A673 (cell line): ENCODE data around the gene LYPD3. TPM values are rescaled to one million over a fixed set of nuclear protein-coding genes. Genes with fewer than 3 reads are reported as not detected.

Experiments used
- BruUV-seq: library from RNA; stranded (reverse); fragments of 400-500 nt; replicated peaks from 2 replicates; lab custom pipeline; 2021; lab: Mats Ljungman, UMichigan
- CTCF ChIA-PET: fragments of 300-600 bp; sonication (Branson Sonifier 250); formaldehyde crosslinking; loops from one replicate; lab custom pipeline; 2022; ENCODE audit warnings: antibody characterized with exemption; lab: Charles Lee
- POLR2A ChIA-PET: fragments of 300-600 bp; sonication (Branson Sonifier 250); formaldehyde crosslinking; loops from one replicate; lab custom pipeline; 2022; ENCODE audit warnings: antibody characterized with exemption; ENCODE audit not compliant: low non-redundant PET; lab: Charles Lee
- DNase-seq: peaks from one replicate; pipeline ENCODE4 v3.0.0-alpha.2; 2015; ENCODE audit warnings: low spot score
- H3K27ac ChIP-seq: fragments of 200-600 bp; sonication (generic); 2 replicates; pipeline ENCODE4 v1.5.1; 2016; ENCODE audit warnings: mixed run types, low read depth, mild to moderate bottlenecking, mixed read lengths, antibody characterized with exemption, low read length; ENCODE audit not compliant: poor library complexity, severe bottlenecking
- H3K27me3 ChIP-seq: fragments of 200-600 bp; sonication (generic); replicated peaks from 2 replicates; pipeline ENCODE4 v1.6.1; 2017; ENCODE audit warnings: mixed run types, low read depth, mild to moderate bottlenecking, mixed read lengths, antibody characterized with exemption, low read length; ENCODE audit not compliant: insufficient read depth, poor library complexity
- H3K36me3 ChIP-seq: fragments of 200-600 bp; sonication (generic); 2 replicates; pipeline ENCODE4 v1.6.1; 2016; ENCODE audit warnings: mixed run types, mild to moderate bottlenecking, mixed read lengths, antibody characterized with exemption, low read length; ENCODE audit not compliant: insufficient read depth, poor library complexity, severe bottlenecking
- H3K4me1 ChIP-seq: fragments of 200-600 bp; sonication (generic); 2 replicates; pipeline ENCODE4 v1.6.1; 2017; ENCODE audit warnings: mixed run types, mild to moderate bottlenecking, mixed read lengths, antibody characterized with exemption, low read length; ENCODE audit not compliant: insufficient read depth, poor library complexity, severe bottlenecking
- H3K4me3 ChIP-seq: fragments of 200-600 bp; sonication (generic); 2 replicates; pipeline ENCODE4 v1.5.1; 2016; ENCODE audit warnings: low read depth, mixed run types, mild to moderate bottlenecking, mixed read lengths, low read length; ENCODE audit not compliant: poor library complexity, severe bottlenecking
- H3K9me3 ChIP-seq: fragments of 200-600 bp; sonication (generic); 2 replicates; pipeline ENCODE4 v1.6.1; 2016; ENCODE audit warnings: mixed run types, low read depth, mild to moderate bottlenecking, mixed read lengths, antibody characterized with exemption, low read length; ENCODE audit not compliant: poor library complexity, severe bottlenecking
- CTCF ChIP-seq: fragments of 300-800, 200-600 bp; sonication (generic); conservative IDR thresholded peaks from 2 replicates; pipeline ENCODE4 v1.5.1; 2017; ENCODE audit warnings: low read depth, mild to moderate bottlenecking, antibody characterized with exemption, low read length, moderate library complexity, mixed read lengths
- EZH2 ChIP-seq: fragments of 200-600 bp; sonication (generic); IDR thresholded peaks from 2 replicates; pipeline ENCODE4 v1.6.1; 2017; ENCODE audit warnings: borderline replicate concordance, low read depth, mild to moderate bottlenecking, mixed read lengths, antibody characterized with exemption, low read length; ENCODE audit not compliant: poor library complexity, severe bottlenecking
- intact Hi-C: fragments of 100-400 bp; cut with micrococcal nuclease; formaldehyde crosslinking; loops from one replicate; pipeline ENCODE4 v1.10.0; 2022; ENCODE audit not compliant: unreplicated experiment
- total RNA-seq: library from RNA; stranded (reverse); gene quantifications from 2 replicates; pipeline ENCODE4 v1.2.3, GENCODE V29; 2021

The LYPD3 gene
- total RNA-seq, 1 experiment from 2014 or later, result 0.21 TPM

DNA sequence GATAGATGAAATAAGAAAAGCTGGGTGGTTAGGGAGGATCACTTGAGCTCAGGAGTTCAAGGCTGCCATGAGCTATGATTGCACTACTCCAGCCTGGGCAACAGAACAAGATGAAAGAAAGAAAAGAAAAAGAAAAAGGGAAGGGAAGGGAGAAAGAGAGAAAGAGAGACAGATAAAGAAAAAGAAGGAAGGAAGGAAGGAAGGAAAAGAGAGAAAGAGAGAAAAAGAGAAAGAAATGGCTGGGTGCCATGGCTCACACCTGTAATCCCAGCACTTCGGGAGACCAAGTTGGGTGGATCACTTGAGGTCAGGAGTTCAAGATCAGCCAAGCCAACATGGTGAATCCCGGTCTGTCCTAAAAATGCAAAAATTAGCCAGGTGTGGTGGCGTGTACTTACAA is 29.6 kb downstream of the LYPD3 start:
- CTCF ChIA-PET, result no interaction called here
- BruUV-seq, result no TSS peak
- intact Hi-C loops, result no loop called here

DNA sequence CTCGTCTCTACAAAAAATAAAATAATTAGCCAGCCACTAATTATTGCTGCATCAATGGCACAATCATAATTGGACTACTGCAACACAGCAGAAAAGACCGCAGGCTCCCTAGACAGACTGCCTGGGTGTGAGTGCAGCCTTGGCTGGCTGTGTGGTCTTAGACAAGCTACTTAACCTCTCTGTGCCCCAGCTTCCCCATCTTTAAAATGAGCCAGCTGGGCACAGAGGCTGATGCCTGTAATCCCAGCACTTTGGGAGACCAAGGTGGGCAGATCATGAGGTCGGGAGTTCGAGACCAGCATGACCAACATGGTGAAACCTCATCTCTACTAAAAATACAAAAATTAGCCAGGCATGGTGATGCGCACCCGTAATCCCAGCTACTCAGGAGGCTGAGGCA is 31.7 kb downstream of the LYPD3 start:
- CTCF ChIA-PET, result no interaction called here
- no peak for TF ChIP-seq CTCF
- no peak for TF ChIP-seq EZH2
- POLR2A ChIA-PET, result no interaction called here
- Histone ChIP-seq H3K27me3 (no peaks in the 10 kb centered on the region), H3K4me1 (no peaks in the 10 kb centered on the region), H3K9me3 (no peaks in the 10 kb centered on the region), H3K4me3 (no peak overlapping the region), H3K27ac (no peak overlapping the region), H3K36me3 (no peaks in the 10 kb centered on the region)
- BruUV-seq, result no TSS peak
- DNase-seq, result no peak
- intact Hi-C loops, result loop anchor here (5.0 kb wide), 1 partner anchor 84 kb away; no protein-coding TSS in a partner anchor

More for the DNA sequence above, 29.6 kb downstream of the LYPD3 start:
- POLR2A ChIA-PET, result interaction anchor here (0.7 kb wide), 1 partner anchor 374 kb away, joined by 7 read pairs; no protein-coding TSS in a partner anchor
- H3K4me1 ChIP-seq, result no peaks in the 10 kb centered on the region
- H3K4me3 ChIP-seq, result no peak overlapping the region
- no peak for DNase-seq
- no peaks in the 10 kb centered on the region for H3K27me3 ChIP-seq
- H3K27ac ChIP-seq, result no peak overlapping the region
- H3K9me3 ChIP-seq, result no peaks in the 10 kb centered on the region
- H3K36me3 ChIP-seq, result no peaks in the 10 kb centered on the region
- no peak for TF ChIP-seq CTCF
- no peak for TF ChIP-seq EZH2

- no TSS peak for BruUV-seq
- Histone ChIP-seq H3K4me1 (no peaks in the 10 kb centered on the region), H3K27ac (no peak overlapping the region), H3K36me3 (no peaks in the 10 kb centered on the region), H3K9me3 (no peaks in the 10 kb centered on the region), H3K4me3 (no peak overlapping the region), H3K27me3 (no peaks in the 10 kb centered on the region)
- ChIA-PET CTCF (interaction anchor here (1.1 to 1.5 kb wide), 2 partner anchors 14 to 86 kb away, joined by 5 to 25 read pairs; no protein-coding TSS in a partner anchor), POLR2A (no interaction called here)
- no peak for DNase-seq
- TF ChIP-seq EZH2 (no peak), CTCF (no peak)
- intact Hi-C loops, result loop anchor here (5.0 kb wide), 1 partner anchor 84 kb away; no protein-coding TSS in a partner anchor
These were observed 32.1 kb downstream of the LYPD3 start for GRCh38 chr19:43433358-43433673.
